Tibial nerve (tissue), 4 donors: ENCODE measurements around the gene TFR2.

Experiments used
- EP300 ChIP-seq, 2 donors: sonication (generic); formaldehyde crosslinking; IDR thresholded peaks; one replicate each; pipeline ENCODE4 v1.6.1; 2017; ENCODE audit warnings: antibody characterized with exemption in 2 of 2, mild to moderate bottlenecking in 1 of 2
- POLR2A ChIP-seq, 2 donors: fragments of 450-650 bp; IDR thresholded peaks; one replicate each; pipeline ENCODE4 v1.6.1; 2017; ENCODE audit warnings: antibody characterized with exemption in 2 of 2, mild to moderate bottlenecking in 2 of 2, moderate library complexity in 2 of 2
- TF ChIP-seq, protein P1 (sequence below), 5 experiments: fragments of 200-600 bp in 3 of 5; fragments of 450-650 bp in 2 of 5; sonication (generic) in 3 of 5; IDR thresholded peaks; one replicate each; pipeline ENCODE4 v1.5.1; 2016 to 2019; ENCODE audit warnings: antibody characterized with exemption in 5 of 5, mild to moderate bottlenecking in 3 of 5, moderate library complexity in 2 of 5

DNA sequence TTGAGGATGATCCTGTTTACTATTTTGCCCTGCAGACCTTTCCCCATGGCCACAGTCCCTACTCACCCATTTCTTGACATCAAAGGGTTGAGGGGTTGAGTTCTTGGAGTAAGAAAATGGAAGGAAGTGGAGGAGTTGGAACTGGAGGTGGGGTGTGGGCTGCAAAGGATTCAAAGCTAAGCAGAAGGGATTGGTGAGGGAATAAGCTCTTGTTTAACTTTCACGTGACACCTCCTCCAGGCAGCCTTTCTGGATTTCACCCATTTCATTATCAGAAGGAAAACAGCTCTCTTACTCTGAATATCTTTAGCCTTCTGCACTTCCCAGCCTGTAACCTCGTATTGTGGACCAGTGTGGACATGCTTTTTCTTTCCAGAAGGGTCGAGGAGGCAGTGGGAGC is 15.3 kb downstream of the TFR2 start:
- TF ChIP-seq POLR2A (IDR thresholded peaks at IDR 0.05), result no peak
- TF ChIP-seq EP300 (IDR thresholded peaks at IDR 0.05), result no peak
- TF ChIP-seq, protein P1, sequence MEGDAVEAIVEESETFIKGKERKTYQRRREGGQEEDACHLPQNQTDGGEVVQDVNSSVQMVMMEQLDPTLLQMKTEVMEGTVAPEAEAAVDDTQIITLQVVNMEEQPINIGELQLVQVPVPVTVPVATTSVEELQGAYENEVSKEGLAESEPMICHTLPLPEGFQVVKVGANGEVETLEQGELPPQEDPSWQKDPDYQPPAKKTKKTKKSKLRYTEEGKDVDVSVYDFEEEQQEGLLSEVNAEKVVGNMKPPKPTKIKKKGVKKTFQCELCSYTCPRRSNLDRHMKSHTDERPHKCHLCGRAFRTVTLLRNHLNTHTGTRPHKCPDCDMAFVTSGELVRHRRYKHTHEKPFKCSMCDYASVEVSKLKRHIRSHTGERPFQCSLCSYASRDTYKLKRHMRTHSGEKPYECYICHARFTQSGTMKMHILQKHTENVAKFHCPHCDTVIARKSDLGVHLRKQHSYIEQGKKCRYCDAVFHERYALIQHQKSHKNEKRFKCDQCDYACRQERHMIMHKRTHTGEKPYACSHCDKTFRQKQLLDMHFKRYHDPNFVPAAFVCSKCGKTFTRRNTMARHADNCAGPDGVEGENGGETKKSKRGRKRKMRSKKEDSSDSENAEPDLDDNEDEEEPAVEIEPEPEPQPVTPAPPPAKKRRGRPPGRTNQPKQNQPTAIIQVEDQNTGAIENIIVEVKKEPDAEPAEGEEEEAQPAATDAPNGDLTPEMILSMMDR (IDR thresholded peaks at IDR 0.05), result no peak
